CD4-positive, alpha-beta T cell (primary cell): ENCODE data around the gene CACNA1B. TPM values are rescaled to one million over a fixed set of nuclear protein-coding genes. Genes with fewer than 3 reads are reported as not detected.
"Not testable (repeated sequence)": the region's sequence is repeated elsewhere in the genome, so short reads cannot be mapped to it uniquely, and the experiment has no call there.

Experiments
- ATAC-seq: fragments of 200-7000 bp; cut with Tn5 transposase; one replicate; pipeline ENCODE4 v1.10.0; 2022; ENCODE audit warnings: mild to moderate bottlenecking; ENCODE audit not compliant: poor library complexity
- CTCF ChIA-PET: fragments of 350-600 bp; sonication (Branson Sonifier 250); formaldehyde crosslinking; loops from one replicate; lab custom pipeline; 2021; ENCODE audit warnings: antibody characterized with exemption, inconsistent platforms; lab: Charles Lee
- POLR2A ChIA-PET: fragments of 350-600 bp; sonication (Branson Sonifier 250); formaldehyde crosslinking; loops from one replicate; lab custom pipeline; 2021; ENCODE audit warnings: antibody characterized with exemption, inconsistent platforms; lab: Charles Lee
- DNase-seq, 14 experiments: peaks; one replicate each; pipeline ENCODE4 v3.0.0-alpha.2; 2013 to 2020; ENCODE audit warnings: mixed read lengths in 2 of 14
- H3K27ac ChIP-seq, 2 donors: one replicate each; pipeline versions ENCODE4 v1.5.1 to v1.7.0; 2013; ENCODE audit warnings: low read length in 2 of 2, low read depth in 1 of 2, mild to moderate bottlenecking in 1 of 2
- H3K27me3 ChIP-seq, 2 experiments: 1 replicate in 1 of 2; 2 replicates in 1 of 2; pipeline versions ENCODE4 v1.6.1 to v1.7.0; 2013; ENCODE audit warnings: low read length in 2 of 2, control low read depth in 1 of 2, mild to moderate bottlenecking in 1 of 2, moderate library complexity in 1 of 2; ENCODE audit not compliant: insufficient read depth in 2 of 2, control insufficient read depth in 1 of 2
- H3K36me3 ChIP-seq: one replicate; pipeline ENCODE4 v1.6.1; 2013; ENCODE audit warnings: low read length, control low read depth; ENCODE audit not compliant: insufficient read depth
- H3K4me1 ChIP-seq: one replicate; pipeline ENCODE4 v1.6.1; 2013; ENCODE audit warnings: low read length, control low read depth; ENCODE audit not compliant: insufficient read depth
- H3K4me3 ChIP-seq: one replicate; pipeline ENCODE4 v1.5.1; 2013; ENCODE audit warnings: mild to moderate bottlenecking, low read length, moderate library complexity
- H3K9me3 ChIP-seq, 2 experiments: 1 replicate in 1 of 2; 2 replicates in 1 of 2; pipeline versions ENCODE4 v1.6.1 to v1.7.0; 2013; ENCODE audit warnings: low read length in 2 of 2, mild to moderate bottlenecking in 2 of 2, control low read depth in 1 of 2, moderate library complexity in 1 of 2; ENCODE audit not compliant: control insufficient read depth in 1 of 2, insufficient read depth in 1 of 2
- H3K27ac Mint-ChIP-seq: one replicate; pipeline ENCODE4 v1.8.0; 2020; ENCODE audit warnings: mixed read lengths
- H3K27me3 Mint-ChIP-seq: one replicate; pipeline ENCODE4 v1.8.0; 2021; ENCODE audit warnings: mixed read lengths
- H3K36me3 Mint-ChIP-seq: one replicate; pipeline ENCODE4 v1.8.0; 2021; ENCODE audit warnings: low read depth, mixed read lengths
- H3K4me1 Mint-ChIP-seq: one replicate; pipeline ENCODE4 v1.8.0; 2021; ENCODE audit warnings: low read depth, mixed read lengths
- H3K4me3 Mint-ChIP-seq: one replicate; pipeline ENCODE4 v1.8.0; 2020; ENCODE audit warnings: mild to moderate bottlenecking, mixed read lengths
- H3K9me3 Mint-ChIP-seq: one replicate; pipeline ENCODE4 v1.8.0; 2020; ENCODE audit warnings: mixed read lengths
- CTCF ChIP-seq: fragments of 200-600 bp; IDR thresholded peaks from one replicate; pipeline ENCODE4 v1.8.0; 2022; ENCODE audit warnings: antibody characterized with exemption, mild to moderate bottlenecking
- intact Hi-C, 2 experiments: fragments of 100-400 bp; cut with DNase I in 1 of 2; cut with micrococcal nuclease in 1 of 2; formaldehyde crosslinking; loops; one replicate each; pipeline versions ENCODE4 v1.15.1 to v1.9.0; 2023 to 2025; cut with DNase I, micrococcal nuclease
- total RNA-seq, 174 experiments: library from RNA in 2 of 174; stranded (reverse) in 2 of 174; gene quantifications; one replicate each; pipeline ENCODE4 v1.2.3 and lab custom pipeline; 2021 to 2026

The CACNA1B gene
- total RNA-seq, 2 experiments from 2014 or later = not detected

- TF ChIP-seq CTCF = no peak
- ChIA-PET POLR2A (no interaction called here), CTCF (no interaction called here)
- H3K27me3 Mint-ChIP-seq = peaks cover 4% of the 10 kb centered on the region
- Histone ChIP-seq H3K27ac (no peak overlapping the region), H3K9me3 (no peaks in the 10 kb centered on the region), H3K4me1 (no peaks in the 10 kb centered on the region), H3K27me3 (no peaks in the 10 kb centered on the region), H3K36me3 (no peaks in the 10 kb centered on the region), H3K4me3 (no peak overlapping the region)
- H3K4me1 Mint-ChIP-seq = no peaks in the 10 kb centered on the region
- DNase-seq = peak in 1 of 14 experiments; percentile 10
- H3K4me3 Mint-ChIP-seq = no peak overlapping the region
- intact Hi-C loops = no loop called here
- H3K27ac Mint-ChIP-seq = no peak overlapping the region
- no peaks in the 10 kb centered on the region for H3K9me3 Mint-ChIP-seq
- no peaks in the 10 kb centered on the region for H3K36me3 Mint-ChIP-seq
- ATAC-seq = no peak
Measured at GRCh38 chr9:138105123-138105415, 227.5 kb downstream of the CACNA1B start.

- intact Hi-C loops = no loop called here
Measured at GRCh38 chr9:138105561-138106505, 228.3 kb downstream of the CACNA1B start.

GRCh38 chr9:138107039-138107438 is 229.5 kb downstream of the CACNA1B start:
- H3K4me1 Mint-ChIP-seq, H3K4me1 ChIP-seq, H3K27me3 ChIP-seq, H3K4me3 Mint-ChIP-seq, H3K36me3 ChIP-seq, H3K36me3 Mint-ChIP-seq, intact Hi-C loops, POLR2A ChIA-PET, H3K27me3 Mint-ChIP-seq, H3K9me3 ChIP-seq, ATAC-seq, CTCF ChIA-PET, H3K9me3 Mint-ChIP-seq, H3K27ac ChIP-seq, H3K27ac Mint-ChIP-seq, DNase-seq, H3K4me3 ChIP-seq: not testable (repeated sequence)

More at GRCh38 chr9:138105561-138106505, 228.3 kb downstream of the CACNA1B start:
- Histone ChIP-seq H3K4me1 (no peaks in the 10 kb centered on the region), H3K27ac (no peak overlapping the region), H3K4me3 (no peak overlapping the region), H3K36me3 (no peaks in the 10 kb centered on the region), H3K9me3 (no peaks in the 10 kb centered on the region), H3K27me3 (no peaks in the 10 kb centered on the region)
- no peak overlapping the region for H3K27ac Mint-ChIP-seq
- POLR2A ChIA-PET = no interaction called here
- no peaks in the 10 kb centered on the region for H3K9me3 Mint-ChIP-seq
- peaks cover 4% of the 10 kb centered on the region for H3K27me3 Mint-ChIP-seq
- no peaks in the 10 kb centered on the region for H3K36me3 Mint-ChIP-seq
- no peak overlapping the region for H3K4me3 Mint-ChIP-seq
- no peak for TF ChIP-seq CTCF
- DNase-seq (peak in 1 of 14 experiments; percentile 21), ATAC-seq (no peak)
- H3K4me1 Mint-ChIP-seq = no peaks in the 10 kb centered on the region
- CTCF ChIA-PET = no interaction called here
